Stimulated activated CD8-positive, alpha-beta memory T cell treated with anti-CD3 and anti-CD28 coated beads, Interleukin-12 subunit alpha, Interleukin-12 subunit beta, amount 100 ng/mL, for 24 hours (primary cell): ENCODE measurements around the gene JPH2.
"Not testable (repeated sequence)": the region's sequence is repeated elsewhere in the genome, so short reads cannot be mapped to it uniquely, and the experiment has no call there.

Experiments used
- DNase-seq: peaks from one replicate; pipeline ENCODE4 v3.0.0-alpha.2; 2020; ENCODE audit errors: extremely low read depth

The JPH2 gene

GRCh38 chr20:44187054-44187771 lies at the start of gene JPH2:
TSS of gene JPH2 (minus strand) at chr20:44187188. CDS start at chr20:44186705, 483 bp downstream.
- no peak for DNase-seq

DNA sequence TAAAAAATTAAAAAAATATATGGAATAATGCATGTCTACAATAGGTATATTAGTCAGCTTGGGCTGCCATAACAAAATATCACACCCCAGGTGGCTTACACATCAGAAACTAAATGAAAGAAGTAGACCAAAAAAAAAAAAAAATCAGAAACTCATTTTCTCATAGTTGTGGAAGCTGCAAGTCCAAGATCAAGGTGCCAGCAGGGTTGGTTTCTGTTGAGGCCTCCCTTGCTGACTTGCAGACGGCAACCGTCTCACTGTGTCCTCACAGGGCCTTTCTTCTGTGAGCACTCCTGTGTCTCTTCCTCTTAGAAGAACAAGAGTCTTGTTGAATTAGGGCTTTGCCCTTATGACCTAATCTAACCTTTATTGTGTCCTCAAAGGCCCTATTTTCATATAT lies 48.7 kb upstream of the JPH2 start:
- DNase-seq = no peak

- no peak for DNase-seq
Measured at GRCh38 chr20:44234566-44235317, 47.8 kb upstream of the JPH2 start.

- DNase-seq = no peak
Measured at GRCh38 chr20:44233436-44234016, 46.5 kb upstream of the JPH2 start.

DNA sequence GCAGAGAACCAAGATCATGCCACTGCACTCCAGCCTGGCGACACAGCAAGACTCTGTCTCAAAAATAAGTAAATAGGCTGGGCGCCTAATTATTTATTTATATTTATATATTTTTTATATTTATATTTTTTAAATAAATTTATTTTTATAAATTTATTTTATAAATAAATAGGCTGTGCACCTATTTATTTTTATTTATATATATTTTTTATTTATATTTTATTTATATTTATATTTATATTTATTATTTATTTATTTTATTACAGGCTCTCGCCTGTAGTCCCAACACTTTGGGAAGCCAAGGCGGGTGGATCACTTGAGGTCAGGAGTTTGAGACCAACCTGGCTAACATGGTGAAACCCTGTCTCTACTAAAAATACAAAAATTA lies 45.5 kb upstream of the JPH2 start:
- DNase-seq = not testable (repeated sequence)

DNA sequence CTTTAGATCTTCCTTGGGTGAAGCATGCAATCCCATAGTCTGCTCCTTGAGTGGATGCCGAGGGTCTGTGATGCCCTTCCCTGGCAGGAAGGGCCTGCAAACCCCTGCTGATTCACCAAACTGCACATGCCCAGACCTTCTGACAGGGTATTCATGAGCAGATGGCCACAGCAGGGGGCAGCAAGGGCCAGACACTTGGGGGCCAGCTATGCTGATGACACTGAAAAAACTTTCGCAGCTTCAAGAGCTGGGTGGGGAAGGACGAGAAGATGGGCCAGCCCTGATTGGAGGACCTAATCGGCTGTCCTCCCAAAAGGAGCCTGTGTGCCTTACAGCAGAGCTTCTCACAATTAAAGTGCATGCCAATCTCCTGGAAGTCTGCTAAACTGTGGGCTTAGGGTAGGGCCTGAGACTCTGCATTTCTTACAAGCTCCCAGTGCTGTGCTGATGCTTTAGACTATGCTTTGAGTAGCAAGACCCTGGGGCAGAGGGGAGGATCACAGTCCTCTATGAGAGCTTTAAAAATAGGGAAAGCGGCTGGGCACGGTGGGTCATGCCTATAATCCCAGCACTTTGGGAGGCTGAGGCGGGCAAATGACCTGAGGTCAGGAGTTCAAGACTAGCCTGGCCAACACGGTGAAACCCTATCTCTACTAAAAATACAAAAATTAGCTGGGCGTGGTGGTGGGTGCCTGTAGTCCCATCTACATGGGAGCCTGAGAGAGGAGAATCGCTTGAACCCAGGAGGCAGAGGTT lies 44.9 kb upstream of the JPH2 start:
- no peak for DNase-seq

- no peak for DNase-seq
Measured at GRCh38 chr20:44231193-44231592, 44.2 kb upstream of the JPH2 start.

- no peak for DNase-seq
Measured at GRCh38 chr20:44228465-44229258, 41.7 kb upstream of the JPH2 start.

DNA sequence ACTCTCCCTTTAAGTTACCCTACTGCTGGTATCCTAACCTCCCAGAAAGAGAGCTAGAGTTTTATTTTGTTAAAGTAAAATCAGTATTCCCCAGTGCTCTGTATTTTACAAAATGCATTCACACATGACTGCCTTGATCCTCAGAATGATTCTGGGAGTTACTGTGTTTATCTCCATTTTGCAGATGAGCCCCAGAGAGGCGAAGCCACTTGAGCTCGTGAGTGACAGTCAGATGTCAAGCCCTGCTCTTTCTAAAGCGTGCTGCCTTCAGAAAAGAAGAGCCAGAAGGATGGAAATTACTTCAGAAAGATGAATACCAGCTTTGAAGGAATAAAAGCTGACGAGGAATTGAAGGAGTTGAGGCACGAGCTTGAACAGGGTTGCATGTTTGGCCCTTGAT lies 37.6 kb upstream of the JPH2 start:
- no peak for DNase-seq

DNA sequence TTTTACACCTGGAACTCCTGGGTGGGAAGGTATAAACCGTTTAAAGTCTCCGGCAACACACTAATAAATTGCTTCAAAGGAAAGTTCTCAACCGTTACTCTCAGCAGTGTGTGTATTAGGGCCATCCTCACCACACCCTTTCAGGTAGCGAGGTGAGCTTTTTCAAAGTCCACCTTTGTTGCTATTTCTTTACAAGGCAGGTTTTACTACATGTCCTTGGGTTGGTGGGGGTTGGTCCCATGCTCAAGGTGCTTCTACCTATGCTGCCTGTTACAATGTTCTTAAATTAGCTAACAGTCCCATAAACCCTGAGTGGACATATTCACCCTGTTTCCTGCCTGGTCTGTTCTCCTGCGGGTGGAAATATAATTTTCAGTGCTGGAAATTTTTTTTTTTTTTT lies 36.7 kb upstream of the JPH2 start:
- no peak for DNase-seq

DNA sequence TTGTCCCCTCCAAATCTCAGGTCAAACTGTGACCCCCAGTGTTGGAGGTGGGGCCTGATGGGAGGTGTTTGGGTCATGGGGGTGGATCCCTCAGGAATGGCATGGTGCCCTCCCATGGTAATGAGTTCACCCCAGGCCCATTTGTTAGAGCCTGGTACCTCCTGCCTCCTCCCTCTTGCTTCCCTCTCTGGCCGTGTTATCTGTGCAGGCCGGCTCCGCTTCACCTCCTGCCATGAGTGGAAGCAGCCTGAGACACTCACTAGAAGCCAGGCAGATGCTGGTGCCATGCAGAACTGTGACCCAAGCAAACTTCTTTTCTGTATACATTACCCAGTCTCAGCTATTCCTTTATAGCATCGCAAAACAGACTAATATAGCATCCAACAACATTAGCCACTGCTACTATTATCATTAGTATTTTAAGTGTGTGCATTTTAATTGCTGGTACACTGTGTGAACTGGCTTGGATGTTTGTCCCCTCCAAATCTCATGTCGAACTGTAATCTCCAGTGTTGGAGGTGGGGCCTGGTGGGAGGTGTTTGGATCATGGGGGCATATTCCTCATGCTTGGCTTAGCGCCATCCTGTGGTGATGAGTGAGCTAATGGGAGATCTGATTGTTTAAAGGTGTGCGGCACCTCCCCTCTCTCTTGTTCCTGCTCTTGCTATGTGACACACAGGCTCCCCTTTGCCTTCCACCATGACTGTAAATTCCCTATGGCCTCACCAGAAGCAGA lies 35.8 kb upstream of the JPH2 start:
- no peak for DNase-seq

DNA sequence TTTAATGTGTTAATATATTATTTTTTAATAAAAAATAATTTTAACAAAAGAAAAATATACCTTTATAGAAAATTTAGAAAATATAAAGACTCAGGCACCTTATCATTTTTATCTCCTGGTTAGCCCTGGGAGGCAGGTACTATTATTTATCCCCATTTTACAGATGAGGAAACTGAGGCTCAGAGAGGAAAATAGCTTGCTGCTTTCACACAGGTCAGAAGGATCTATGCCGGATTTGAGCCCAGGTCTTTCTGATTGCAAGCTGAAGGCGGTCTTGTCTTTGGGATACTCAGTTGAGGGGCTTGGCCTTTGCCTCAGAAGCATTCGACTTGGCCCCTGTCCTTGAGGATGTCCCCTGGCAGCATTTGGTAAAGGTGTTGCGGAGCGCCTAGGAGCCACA lies 35.0 kb upstream of the JPH2 start:
- no peak for DNase-seq

DNA sequence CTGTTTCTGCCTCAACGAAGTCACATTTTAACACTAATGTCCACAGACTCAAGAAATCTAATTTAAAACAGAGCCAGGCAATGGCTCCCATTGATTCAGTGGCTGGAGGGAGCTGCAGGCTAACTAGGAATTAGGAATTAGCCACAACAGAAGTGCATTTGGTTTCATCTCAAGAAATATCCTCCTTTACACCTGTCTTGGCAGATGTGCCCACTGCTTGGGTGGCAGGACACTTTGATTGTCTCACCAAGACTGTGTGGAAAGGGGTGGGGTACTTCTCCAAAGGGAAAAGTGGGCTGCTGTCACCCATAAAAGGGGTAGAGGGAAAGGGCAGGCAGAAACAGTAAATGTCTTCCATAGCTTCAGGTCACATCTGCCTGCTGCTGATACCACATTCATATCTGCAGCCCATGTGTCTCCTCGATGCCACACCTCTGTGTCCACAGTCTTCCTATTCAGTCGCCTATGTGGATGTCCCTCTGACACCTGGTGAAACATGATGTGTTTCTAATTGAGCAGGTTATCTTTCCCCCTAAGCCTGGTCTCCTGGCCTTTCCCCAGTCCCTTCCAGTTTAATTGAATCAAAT lies 34.5 kb upstream of the JPH2 start:
- no peak for DNase-seq

GRCh38 chr20:44219791-44220190 lies 32.8 kb upstream of the JPH2 start:
- DNase-seq = no peak

- DNase-seq = no peak
Measured at GRCh38 chr20:44219170-44219730, 32.3 kb upstream of the JPH2 start.

- DNase-seq = no peak
Measured at GRCh38 chr20:44218446-44218845, 31.5 kb upstream of the JPH2 start.

DNA sequence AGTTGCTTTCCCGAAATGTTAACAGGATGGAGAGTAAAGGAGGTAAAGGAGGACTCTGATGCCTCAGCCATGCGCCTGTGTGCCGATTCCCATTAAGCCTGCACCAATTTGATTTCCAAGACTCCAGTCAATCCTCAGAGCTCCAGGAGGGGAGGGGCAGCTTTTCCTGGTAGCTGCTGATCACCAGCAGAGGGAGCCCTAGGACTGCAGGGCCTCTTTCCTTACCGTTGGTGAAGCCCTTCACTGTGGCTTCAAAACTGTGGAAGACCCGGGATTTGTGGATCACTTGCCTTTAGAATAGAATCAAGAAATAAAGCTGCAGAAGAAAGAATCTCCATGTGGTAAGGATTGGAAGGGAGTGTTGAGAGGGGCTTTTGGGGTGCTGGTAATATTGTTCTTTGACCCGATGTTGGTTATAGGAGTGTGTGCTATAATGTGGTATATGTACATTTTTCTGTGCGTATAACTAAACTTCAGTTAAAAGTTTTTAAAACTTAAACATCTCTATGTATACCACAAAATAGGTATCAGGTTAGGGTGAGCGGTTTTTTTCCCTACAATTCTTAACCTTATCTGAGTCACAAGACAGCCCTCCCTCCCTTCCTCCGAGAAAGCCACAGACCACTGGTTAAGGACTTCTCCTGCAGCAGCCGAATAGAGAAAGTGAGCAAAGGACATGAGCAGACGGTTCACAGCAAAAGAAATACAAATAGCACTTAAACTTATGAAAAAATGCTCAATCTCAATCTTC lies 30.5 kb upstream of the JPH2 start:
- DNase-seq = no peak

- no peak for DNase-seq
Measured at GRCh38 chr20:44215125-44215524, 28.1 kb upstream of the JPH2 start.

- no peak for DNase-seq
Measured at GRCh38 chr20:44212792-44213191, 25.8 kb upstream of the JPH2 start.
